PC-9 (cell line): Measurements from ENCODE around the gene TREH.

Experiments
- CTCF ChIP-seq: fragments of 200-600 bp; sonication (generic); conservative IDR thresholded peaks from 2 replicates; pipeline ENCODE4 v1.6.1; 2017; ENCODE audit warnings: mixed run types, antibody characterized with exemption, mild to moderate bottlenecking, moderate library complexity
- EZH2 ChIP-seq: fragments of 200-600 bp; sonication (generic); IDR thresholded peaks from 2 replicates; pipeline ENCODE4 v1.8.0; 2017; ENCODE audit warnings: antibody characterized with exemption, low read depth

- TF ChIP-seq CTCF (no peak), EZH2 (no peak)
These were observed 17.9 kb upstream of the TREH start for GRCh38 chr11:118697346-118697745.
